Measurements from ENCODE around the gene NKD1.
"Not testable (repeated sequence)": the region's sequence is repeated elsewhere in the genome, so short reads cannot be mapped to it uniquely, and the experiment has no call there.

The NKD1 gene

GRCh38 chr16:50578137-50578536, 29.9 kb downstream of the NKD1 start:
- TF ChIP-seq, protein P1, sequence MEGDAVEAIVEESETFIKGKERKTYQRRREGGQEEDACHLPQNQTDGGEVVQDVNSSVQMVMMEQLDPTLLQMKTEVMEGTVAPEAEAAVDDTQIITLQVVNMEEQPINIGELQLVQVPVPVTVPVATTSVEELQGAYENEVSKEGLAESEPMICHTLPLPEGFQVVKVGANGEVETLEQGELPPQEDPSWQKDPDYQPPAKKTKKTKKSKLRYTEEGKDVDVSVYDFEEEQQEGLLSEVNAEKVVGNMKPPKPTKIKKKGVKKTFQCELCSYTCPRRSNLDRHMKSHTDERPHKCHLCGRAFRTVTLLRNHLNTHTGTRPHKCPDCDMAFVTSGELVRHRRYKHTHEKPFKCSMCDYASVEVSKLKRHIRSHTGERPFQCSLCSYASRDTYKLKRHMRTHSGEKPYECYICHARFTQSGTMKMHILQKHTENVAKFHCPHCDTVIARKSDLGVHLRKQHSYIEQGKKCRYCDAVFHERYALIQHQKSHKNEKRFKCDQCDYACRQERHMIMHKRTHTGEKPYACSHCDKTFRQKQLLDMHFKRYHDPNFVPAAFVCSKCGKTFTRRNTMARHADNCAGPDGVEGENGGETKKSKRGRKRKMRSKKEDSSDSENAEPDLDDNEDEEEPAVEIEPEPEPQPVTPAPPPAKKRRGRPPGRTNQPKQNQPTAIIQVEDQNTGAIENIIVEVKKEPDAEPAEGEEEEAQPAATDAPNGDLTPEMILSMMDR (conservative IDR thresholded peaks at IDR 0.05): no peak
- H3K27ac ChIP-seq: no peak overlapping the region

- not testable (repeated sequence) for H3K27ac ChIP-seq
Observed at GRCh38 chr16:50579373-50579772, 31.2 kb downstream of the NKD1 start.

DNA sequence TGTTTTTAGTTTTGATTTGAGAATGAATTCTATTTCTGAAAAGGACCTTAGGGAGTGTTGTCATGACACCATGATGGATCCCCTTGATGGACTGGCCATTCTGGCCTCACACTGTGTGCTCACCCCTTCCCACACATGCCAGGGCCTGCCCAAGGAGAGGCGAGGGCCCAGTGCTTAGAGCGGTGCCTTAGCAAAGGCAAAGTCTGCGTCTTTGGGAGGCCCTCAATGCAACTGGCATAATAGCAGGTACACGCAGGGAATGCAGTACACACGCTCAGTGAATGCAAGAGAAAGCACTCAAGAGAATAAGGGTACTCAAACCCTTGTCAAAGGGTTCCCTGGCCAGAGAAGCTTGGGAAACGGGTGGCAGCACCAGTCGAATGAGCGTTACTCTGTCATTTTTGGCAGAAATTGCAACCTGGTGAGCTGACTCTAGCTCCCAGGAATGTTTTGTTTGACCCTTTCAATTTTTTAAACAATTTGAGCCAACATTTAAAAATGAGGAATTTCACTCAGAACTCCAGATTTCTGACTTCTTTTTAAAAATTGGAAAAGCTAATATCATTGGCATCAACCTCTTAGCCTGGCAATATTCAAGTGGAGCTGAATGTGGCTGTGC, 32.1 kb downstream of the NKD1 start:
- TF ChIP-seq, protein P1 (conservative IDR thresholded peaks at IDR 0.05): no peak
- no peak overlapping the region for H3K27ac ChIP-seq

- no peak overlapping the region for H3K27ac ChIP-seq
- TF ChIP-seq, protein P1 (conservative IDR thresholded peaks at IDR 0.05): no peak
Observed at GRCh38 chr16:50581845-50582244, 33.6 kb downstream of the NKD1 start.

DNA sequence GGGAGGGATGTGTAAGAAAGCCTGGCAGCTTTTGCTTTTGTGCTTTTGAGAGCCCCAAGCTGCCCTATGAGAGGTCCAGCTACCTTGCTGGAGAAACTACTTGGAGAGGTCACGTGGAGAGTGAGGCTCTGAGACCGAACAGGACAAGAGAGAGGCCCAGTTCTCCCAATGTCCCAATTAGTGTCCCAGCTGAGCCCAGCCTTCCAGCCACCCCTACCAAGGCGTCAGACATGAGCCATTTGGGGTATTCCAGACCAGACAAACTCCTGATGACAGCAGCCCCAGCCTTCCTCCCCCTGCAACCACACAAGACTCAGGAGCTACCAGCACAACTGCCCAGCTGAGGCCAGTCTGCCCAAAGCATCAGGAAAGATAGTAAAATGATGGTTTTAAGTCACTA, 35.0 kb downstream of the NKD1 start:
- no peak overlapping the region for H3K27ac ChIP-seq
- TF ChIP-seq, protein P1 (conservative IDR thresholded peaks at IDR 0.05): no peak

DNA sequence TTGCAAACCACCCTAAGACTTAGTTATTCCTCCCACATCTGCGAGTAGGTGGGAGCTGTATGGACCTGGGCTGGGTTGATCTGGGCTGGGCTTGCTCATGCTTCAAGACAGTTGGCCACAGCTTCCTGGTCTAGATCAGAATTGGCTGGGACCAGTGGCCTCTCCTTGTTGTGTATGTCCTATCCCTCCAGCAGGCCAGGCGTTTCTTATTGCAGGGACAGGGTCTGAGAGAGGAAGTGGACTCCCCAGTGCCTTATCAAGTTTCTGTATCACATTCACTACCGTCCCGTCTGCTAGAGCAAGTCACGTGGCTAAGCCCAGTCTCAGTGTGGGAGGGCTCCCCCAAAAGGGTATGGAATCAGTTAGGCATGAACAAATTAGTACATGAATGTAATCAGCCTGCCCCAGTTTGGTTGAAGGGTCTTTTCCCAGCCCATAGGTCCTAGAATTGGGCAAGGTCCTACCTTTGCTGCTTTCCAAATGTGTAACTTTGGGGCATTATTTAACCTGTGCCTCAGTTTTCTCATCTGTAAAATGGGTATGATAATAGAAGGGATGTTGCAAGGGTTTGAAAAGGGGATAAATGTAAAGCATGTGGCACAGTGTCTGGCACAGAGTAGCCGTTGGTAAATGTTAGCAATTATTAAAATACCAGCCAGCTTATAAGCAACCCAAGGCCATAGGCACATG, 36.0 kb downstream of the NKD1 start:
- TF ChIP-seq, protein P1 (conservative IDR thresholded peaks at IDR 0.05): no peak
- H3K27ac ChIP-seq: no peak overlapping the region

GRCh38 chr16:50585331-50585776, 37.2 kb downstream of the NKD1 start:
- no peak overlapping the region for H3K27ac ChIP-seq
- TF ChIP-seq, protein P1 (conservative IDR thresholded peaks at IDR 0.05): no peak

- TF ChIP-seq, protein P1 (conservative IDR thresholded peaks at IDR 0.05): no peak
- H3K27ac ChIP-seq: no peak overlapping the region
Observed at GRCh38 chr16:50587543-50587942, 39.3 kb downstream of the NKD1 start.
